C4-2B (cell line): ENCODE measurements around the gene GRM7.

Source experiments
- CTCF ChIP-seq: fragments of 450-650 bp; conservative IDR thresholded peaks from 2 replicates; pipeline ENCODE4 v1.5.1; 2017; ENCODE audit warnings: mild to moderate bottlenecking
- ZFX ChIP-seq: fragments of 450-650 bp; IDR thresholded peaks from 2 replicates; pipeline ENCODE4 v1.6.1; 2017

DNA sequence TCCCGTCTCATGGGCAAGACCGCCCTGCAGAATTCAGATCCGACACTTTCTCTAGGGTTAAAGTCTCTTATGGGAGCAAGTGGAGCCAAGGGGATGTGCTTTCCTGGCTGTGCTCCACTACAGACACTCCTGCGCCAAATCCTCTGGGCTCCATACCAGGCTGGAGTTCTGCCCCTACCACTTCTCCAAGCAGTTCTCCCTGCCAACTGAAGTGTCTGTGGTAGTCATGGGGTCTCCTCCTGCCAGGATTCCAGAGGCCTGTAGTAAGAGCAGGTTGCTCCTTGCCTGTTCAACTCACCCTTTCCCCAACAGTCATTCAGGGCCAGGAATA, 403.2 kb downstream of the GRM7 start:
- TF ChIP-seq CTCF (no peak), ZFX (no peak)
